GM12874 (cell line): ENCODE measurements around the gene CRYGB.

Experiments
- TF ChIP-seq, protein P1 (sequence below): IDR thresholded peaks from 2 replicates; pipeline ENCODE4 v1.5.1; 2011; ENCODE audit warnings: low read depth, mild to moderate bottlenecking, control low read depth, low read length, moderate library complexity; ENCODE audit not compliant: insufficient read depth

Gene CRYGB

DNA sequence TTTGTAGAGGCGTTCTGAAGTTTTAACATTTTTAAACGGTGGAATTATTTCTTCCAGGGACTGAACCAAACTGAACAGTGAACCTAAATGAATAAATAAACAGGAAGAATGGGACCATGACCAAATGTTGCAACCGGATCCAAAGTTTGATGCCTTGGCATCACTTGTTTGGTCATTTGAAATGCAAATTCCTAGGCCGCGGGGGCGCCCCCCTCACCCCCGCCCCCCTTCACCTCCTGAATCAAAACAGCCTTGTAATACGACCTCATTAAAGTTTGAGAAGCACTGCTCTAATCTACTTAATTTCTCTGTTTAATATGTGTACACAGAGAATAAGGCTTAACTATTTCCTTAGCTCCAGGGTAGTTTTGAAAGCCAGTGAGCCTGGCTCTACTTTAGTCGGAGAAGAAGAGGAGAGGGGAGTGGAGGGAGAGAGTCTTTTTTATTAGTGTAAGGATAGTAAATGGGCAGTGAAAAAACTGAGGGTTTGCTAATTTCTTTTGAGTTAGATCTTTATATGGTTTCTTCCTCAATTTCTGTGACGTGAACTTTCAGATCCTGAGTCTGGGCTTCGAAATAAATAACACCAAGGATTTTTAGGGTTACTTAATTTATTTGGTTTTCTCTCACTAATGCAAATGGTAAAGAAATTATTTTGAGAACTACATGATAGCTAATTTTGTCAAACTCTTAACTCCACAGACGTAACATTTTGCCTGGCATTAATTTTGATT is 38.2 kb upstream of the CRYGB start:
- TF ChIP-seq, protein P1, sequence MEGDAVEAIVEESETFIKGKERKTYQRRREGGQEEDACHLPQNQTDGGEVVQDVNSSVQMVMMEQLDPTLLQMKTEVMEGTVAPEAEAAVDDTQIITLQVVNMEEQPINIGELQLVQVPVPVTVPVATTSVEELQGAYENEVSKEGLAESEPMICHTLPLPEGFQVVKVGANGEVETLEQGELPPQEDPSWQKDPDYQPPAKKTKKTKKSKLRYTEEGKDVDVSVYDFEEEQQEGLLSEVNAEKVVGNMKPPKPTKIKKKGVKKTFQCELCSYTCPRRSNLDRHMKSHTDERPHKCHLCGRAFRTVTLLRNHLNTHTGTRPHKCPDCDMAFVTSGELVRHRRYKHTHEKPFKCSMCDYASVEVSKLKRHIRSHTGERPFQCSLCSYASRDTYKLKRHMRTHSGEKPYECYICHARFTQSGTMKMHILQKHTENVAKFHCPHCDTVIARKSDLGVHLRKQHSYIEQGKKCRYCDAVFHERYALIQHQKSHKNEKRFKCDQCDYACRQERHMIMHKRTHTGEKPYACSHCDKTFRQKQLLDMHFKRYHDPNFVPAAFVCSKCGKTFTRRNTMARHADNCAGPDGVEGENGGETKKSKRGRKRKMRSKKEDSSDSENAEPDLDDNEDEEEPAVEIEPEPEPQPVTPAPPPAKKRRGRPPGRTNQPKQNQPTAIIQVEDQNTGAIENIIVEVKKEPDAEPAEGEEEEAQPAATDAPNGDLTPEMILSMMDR = no peak

DNA sequence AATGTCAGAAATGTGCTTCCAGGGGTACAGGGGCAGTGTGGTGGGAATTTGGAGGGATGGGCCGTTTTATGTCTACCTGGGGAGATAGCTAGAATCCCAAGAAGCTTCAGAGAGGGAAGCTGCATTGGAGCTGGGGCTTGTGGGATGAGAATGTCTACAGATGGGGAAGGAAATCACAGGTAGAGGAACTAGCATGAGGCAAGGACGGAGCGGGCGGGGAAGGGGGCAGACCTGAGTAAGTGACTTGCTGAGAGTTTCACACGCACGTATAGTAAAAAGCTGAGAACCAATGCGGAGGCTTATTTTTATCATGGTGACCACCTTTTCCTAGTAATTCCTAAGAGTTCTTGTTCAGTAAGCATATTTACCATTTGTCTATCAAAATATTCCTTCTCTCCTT is 37.6 kb upstream of the CRYGB start:
- TF ChIP-seq, protein P1 = no peak

DNA sequence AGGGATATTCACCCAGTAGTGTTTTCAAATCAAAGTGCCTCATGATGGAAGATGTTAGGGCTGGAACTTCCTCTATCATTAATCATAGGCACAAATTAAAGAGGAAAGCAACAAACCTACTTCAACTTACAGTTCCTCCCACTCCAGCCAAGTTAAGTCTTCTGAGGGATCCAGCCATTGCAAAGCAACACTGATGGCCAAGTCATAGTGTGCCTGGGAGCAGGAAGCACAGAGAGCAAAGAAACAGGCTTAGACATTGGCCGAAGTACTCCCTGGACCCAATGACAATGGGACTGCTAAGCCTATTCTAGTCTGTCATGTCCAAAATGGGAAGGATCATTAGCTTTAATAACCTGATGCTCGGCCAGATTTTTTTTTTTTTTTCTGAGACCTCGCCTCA is 36.9 kb upstream of the CRYGB start:
- TF ChIP-seq, protein P1 = no peak

- TF ChIP-seq, protein P1 = no peak
Observed at GRCh38 chr2:208179028-208179609, 33.2 kb upstream of the CRYGB start.

- TF ChIP-seq, protein P1 = no peak
Observed at GRCh38 chr2:208175840-208176153, 29.8 kb upstream of the CRYGB start.

DNA sequence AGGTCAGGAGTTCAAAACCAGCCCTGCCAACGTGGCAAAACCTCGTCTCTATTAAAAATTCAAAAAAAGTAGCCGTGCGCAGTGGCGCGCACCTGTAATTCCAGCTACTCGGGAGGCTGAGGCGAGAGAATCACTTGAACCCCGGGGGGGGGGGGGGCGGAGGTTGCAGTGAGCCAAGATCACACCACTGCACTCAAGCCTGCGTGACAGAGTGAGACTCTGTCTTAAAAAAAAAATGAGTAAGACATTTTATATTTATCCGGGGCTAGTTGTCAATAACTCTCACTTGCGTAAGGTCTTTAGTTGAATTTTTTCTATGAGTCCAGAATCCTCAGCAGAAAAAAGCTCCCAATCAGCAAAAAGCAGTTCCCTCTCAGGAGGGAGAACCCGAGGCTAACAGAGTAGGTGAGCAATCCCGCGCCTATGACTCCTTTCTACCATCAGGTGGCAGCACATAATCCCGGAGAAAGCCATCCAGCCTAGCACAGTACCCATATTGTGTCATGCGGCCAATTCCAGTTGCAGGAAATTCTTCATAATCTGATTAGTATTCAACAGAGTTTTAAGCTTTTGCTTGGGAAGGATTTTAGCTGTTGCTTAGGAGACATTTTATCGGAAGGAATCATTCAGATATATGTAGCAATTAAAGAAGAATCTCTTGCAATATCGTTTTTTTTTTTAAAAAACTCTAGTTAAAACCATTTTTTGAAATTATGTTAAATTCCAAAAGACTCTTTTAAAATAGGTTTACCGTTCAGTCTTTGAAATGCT is 29.3 kb upstream of the CRYGB start:
- TF ChIP-seq, protein P1 = peak; percentile 85

- TF ChIP-seq, protein P1 = no peak
Observed at GRCh38 chr2:208174144-208174543, 28.2 kb upstream of the CRYGB start.
